WTC11 (cell line): Measurements from ENCODE around the gene UGT1A3.

Experiments
- GRHL2 ChIP-seq: fragments of 250-450 bp; sonication (Bioruptor Pico); IDR thresholded peaks from 2 replicates; pipeline ENCODE4 v1.8.0; 2022; ENCODE audit warnings: mild to moderate bottlenecking, moderate library complexity; ENCODE audit not compliant: insufficient replicate concordance, severe bottlenecking
- JAZF1 ChIP-seq: fragments of 250-450 bp; sonication (Bioruptor Pico); IDR thresholded peaks from 2 replicates; pipeline ENCODE4 v1.9.0; 2021; ENCODE audit warnings: moderate library complexity, mild to moderate bottlenecking, inconsistent platforms
- NR3C1 ChIP-seq: sonication (generic); formaldehyde crosslinking; conservative IDR thresholded peaks from 2 replicates; pipeline ENCODE4 v1.8.1; 2023; ENCODE audit warnings: low read depth, mild to moderate bottlenecking, missing genetic modification reagents
- STAT6 ChIP-seq: sonication (generic); formaldehyde crosslinking; conservative IDR thresholded peaks from 2 replicates; pipeline ENCODE4 v1.8.1; 2023; ENCODE audit warnings: mild to moderate bottlenecking, low read depth, missing genetic modification reagents, moderate library complexity
- ZNF317 ChIP-seq: sonication (generic); formaldehyde crosslinking; IDR thresholded peaks from 2 replicates; pipeline ENCODE4 v1.8.1; 2023; ENCODE audit warnings: low read depth, mild to moderate bottlenecking, moderate library complexity, missing genetic modification reagents, borderline replicate concordance
- TF ChIP-seq, protein P1 (sequence below): sonication (generic); formaldehyde crosslinking; IDR thresholded peaks from 2 replicates; pipeline ENCODE4 v1.8.1; 2023; ENCODE audit warnings: mild to moderate bottlenecking, missing genetic modification reagents, borderline replicate concordance
- TF ChIP-seq, protein P2 (sequence below): fragments of 200-600 bp; IDR thresholded peaks from 2 replicates; pipeline ENCODE4 v1.8.0; 2022; ENCODE audit warnings: antibody characterized with exemption
- TF ChIP-seq, protein P3 (sequence below): sonication (generic); formaldehyde crosslinking; IDR thresholded peaks from 2 replicates; pipeline ENCODE4 v1.8.0; 2022; ENCODE audit warnings: missing genetic modification reagents

DNA sequence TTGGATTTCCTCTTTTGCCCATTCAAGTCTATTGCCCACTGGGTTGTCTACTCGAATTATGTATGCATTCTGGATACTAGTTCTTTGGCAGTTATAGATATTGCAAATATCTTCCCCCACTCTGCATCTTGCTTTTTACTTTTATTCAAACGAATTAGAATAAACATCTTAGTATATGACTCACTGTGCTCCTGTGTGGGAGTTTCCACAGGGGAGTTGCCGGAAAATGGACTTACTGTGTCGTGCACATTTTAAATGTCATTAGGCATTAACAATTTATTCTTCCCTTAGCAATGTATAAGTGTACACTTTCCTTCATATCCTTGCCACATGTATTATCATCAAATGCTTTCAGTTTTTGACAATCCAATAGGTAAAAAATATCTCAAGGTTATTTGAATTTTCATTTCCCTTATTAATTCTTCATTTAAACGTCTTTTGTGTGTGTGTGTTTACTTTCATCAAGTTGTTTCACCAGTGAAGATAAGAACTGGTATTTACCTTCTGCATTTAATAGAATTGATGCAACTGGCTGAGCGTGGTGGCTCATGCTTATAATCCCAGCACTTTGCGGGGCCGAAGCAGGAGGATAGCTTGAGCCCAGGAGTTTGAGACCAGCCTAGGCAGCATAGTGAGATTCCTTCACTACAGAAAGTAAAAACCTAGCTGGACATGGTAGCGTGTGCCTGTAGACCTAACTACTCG lies 20.8 kb upstream of the UGT1A3 start:
- TF ChIP-seq, protein P1, sequence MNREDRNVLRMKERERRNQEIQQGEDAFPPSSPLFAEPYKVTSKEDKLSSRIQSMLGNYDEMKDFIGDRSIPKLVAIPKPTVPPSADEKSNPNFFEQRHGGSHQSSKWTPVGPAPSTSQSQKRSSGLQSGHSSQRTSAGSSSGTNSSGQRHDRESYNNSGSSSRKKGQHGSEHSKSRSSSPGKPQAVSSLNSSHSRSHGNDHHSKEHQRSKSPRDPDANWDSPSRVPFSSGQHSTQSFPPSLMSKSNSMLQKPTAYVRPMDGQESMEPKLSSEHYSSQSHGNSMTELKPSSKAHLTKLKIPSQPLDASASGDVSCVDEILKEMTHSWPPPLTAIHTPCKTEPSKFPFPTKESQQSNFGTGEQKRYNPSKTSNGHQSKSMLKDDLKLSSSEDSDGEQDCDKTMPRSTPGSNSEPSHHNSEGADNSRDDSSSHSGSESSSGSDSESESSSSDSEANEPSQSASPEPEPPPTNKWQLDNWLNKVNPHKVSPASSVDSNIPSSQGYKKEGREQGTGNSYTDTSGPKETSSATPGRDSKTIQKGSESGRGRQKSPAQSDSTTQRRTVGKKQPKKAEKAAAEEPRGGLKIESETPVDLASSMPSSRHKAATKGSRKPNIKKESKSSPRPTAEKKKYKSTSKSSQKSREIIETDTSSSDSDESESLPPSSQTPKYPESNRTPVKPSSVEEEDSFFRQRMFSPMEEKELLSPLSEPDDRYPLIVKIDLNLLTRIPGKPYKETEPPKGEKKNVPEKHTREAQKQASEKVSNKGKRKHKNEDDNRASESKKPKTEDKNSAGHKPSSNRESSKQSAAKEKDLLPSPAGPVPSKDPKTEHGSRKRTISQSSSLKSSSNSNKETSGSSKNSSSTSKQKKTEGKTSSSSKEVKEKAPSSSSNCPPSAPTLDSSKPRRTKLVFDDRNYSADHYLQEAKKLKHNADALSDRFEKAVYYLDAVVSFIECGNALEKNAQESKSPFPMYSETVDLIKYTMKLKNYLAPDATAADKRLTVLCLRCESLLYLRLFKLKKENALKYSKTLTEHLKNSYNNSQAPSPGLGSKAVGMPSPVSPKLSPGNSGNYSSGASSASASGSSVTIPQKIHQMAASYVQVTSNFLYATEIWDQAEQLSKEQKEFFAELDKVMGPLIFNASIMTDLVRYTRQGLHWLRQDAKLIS (CRISPR knock-in tag): no peak
- TF ChIP-seq STAT6 (CRISPR knock-in tag): no peak
- TF ChIP-seq, protein P2, sequence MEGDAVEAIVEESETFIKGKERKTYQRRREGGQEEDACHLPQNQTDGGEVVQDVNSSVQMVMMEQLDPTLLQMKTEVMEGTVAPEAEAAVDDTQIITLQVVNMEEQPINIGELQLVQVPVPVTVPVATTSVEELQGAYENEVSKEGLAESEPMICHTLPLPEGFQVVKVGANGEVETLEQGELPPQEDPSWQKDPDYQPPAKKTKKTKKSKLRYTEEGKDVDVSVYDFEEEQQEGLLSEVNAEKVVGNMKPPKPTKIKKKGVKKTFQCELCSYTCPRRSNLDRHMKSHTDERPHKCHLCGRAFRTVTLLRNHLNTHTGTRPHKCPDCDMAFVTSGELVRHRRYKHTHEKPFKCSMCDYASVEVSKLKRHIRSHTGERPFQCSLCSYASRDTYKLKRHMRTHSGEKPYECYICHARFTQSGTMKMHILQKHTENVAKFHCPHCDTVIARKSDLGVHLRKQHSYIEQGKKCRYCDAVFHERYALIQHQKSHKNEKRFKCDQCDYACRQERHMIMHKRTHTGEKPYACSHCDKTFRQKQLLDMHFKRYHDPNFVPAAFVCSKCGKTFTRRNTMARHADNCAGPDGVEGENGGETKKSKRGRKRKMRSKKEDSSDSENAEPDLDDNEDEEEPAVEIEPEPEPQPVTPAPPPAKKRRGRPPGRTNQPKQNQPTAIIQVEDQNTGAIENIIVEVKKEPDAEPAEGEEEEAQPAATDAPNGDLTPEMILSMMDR: no peak
- TF ChIP-seq GRHL2 (CRISPR knock-in tag): no peak
- no peak for TF ChIP-seq ZNF317 (CRISPR knock-in tag)
- TF ChIP-seq, protein P3, sequence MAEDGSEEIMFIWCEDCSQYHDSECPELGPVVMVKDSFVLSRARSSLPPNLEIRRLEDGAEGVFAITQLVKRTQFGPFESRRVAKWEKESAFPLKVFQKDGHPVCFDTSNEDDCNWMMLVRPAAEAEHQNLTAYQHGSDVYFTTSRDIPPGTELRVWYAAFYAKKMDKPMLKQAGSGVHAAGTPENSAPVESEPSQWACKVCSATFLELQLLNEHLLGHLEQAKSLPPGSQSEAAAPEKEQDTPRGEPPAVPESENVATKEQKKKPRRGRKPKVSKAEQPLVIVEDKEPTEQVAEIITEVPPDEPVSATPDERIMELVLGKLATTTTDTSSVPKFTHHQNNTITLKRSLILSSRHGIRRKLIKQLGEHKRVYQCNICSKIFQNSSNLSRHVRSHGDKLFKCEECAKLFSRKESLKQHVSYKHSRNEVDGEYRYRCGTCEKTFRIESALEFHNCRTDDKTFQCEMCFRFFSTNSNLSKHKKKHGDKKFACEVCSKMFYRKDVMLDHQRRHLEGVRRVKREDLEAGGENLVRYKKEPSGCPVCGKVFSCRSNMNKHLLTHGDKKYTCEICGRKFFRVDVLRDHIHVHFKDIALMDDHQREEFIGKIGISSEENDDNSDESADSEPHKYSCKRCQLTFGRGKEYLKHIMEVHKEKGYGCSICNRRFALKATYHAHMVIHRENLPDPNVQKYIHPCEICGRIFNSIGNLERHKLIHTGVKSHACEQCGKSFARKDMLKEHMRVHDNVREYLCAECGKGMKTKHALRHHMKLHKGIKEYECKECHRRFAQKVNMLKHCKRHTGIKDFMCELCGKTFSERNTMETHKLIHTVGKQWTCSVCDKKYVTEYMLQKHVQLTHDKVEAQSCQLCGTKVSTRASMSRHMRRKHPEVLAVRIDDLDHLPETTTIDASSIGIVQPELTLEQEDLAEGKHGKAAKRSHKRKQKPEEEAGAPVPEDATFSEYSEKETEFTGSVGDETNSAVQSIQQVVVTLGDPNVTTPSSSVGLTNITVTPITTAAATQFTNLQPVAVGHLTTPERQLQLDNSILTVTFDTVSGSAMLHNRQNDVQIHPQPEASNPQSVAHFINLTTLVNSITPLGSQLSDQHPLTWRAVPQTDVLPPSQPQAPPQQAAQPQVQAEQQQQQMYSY (CRISPR knock-in tag): no peak
- no peak for TF ChIP-seq NR3C1 (CRISPR knock-in tag)
- no peak for TF ChIP-seq JAZF1 (CRISPR knock-in tag)
